HCT116 (cell line): ENCODE measurements around the gene HDHD2. TPM values are rescaled to one million over a fixed set of nuclear protein-coding genes. Genes with fewer than 3 reads are reported as not detected.

Experiments used
- ATAC-seq: fragments of 200-7000 bp; cut with Tn5 transposase; 2 replicates; pipeline ENCODE4 v1.9.1; 2020; ENCODE audit warnings: mild to moderate bottlenecking, moderate library complexity
- BruUV-seq: library from RNA; stranded (reverse); fragments of 400-500 nt; replicated peaks from 2 replicates; lab custom pipeline; 2021; lab: Mats Ljungman, UMichigan
- CTCF ChIA-PET: fragments of 300-600 bp; sonication (Branson Sonifier 250); formaldehyde crosslinking; loops from one replicate; lab custom pipeline; 2021; ENCODE audit warnings: antibody characterized with exemption; lab: Charles Lee
- POLR2A ChIA-PET: fragments of 300-600, 350-600 bp; sonication (Branson Sonifier 250); formaldehyde crosslinking; loops from one replicate; lab custom pipeline; 2021; ENCODE audit warnings: antibody characterized with exemption; lab: Charles Lee
- RAD21 ChIA-PET, 2 experiments: fragments of 300-600 bp; sonication (Branson Sonifier 250); formaldehyde crosslinking; loops; one replicate each; lab custom pipeline; 2023; ENCODE audit warnings: low total read pairs in 2 of 2; ENCODE audit not compliant: uncharacterized antibody in 2 of 2, unreplicated experiment in 2 of 2, low non-redundant PET in 1 of 2; lab: Charles Lee
- DNase-seq: peaks from one replicate; pipeline ENCODE4 v3.0.0-alpha.2; 2010; ENCODE audit warnings: low read depth, low spot score
- H2AFZ ChIP-seq: fragments of 200-600 bp; shearing (Covaris generic), sonication (generic); 2 replicates; pipeline ENCODE4 v1.6.1; 2017; ENCODE audit warnings: low read depth, mixed run types, mixed read lengths, antibody characterized with exemption, low read length; ENCODE audit not compliant: poor library complexity, severe bottlenecking
- H3K27ac ChIP-seq: 2 replicates; pipeline ENCODE4 v1.5.1; 2012; ENCODE audit warnings: low read depth, low read length
- H3K27me3 ChIP-seq: fragments of 200-600 bp; sonication (generic); 2 replicates; pipeline ENCODE4 v1.6.1; 2016; ENCODE audit warnings: mixed run types, low read length, mixed read lengths; ENCODE audit not compliant: insufficient read depth
- H3K36me3 ChIP-seq, 2 experiments: fragments of 200-500 bp in 1 of 2; fragments of 200-600 bp in 1 of 2; sonication (Bioruptor generic) in 1 of 2; sonication (generic) in 1 of 2; 2 replicates each; pipeline versions ENCODE4 v1.5.1 to v1.6.1; 2014 to 2016; ENCODE audit warnings: low read length in 2 of 2, inconsistent platforms in 1 of 2, mixed read lengths in 1 of 2, mixed run types in 1 of 2; ENCODE audit not compliant: insufficient read depth in 2 of 2, control insufficient read depth in 1 of 2
- H3K4me1 ChIP-seq, 2 experiments: fragments of 200-600 bp in 1 of 2; sonication (generic) in 1 of 2; 2 replicates each; pipeline versions ENCODE4 v1.5.1 to v1.6.1; 2012 to 2017; ENCODE audit warnings: low read length in 2 of 2, inconsistent platforms in 1 of 2, mild to moderate bottlenecking in 1 of 2, mixed read lengths in 1 of 2, mixed run types in 1 of 2, moderate library complexity in 1 of 2; ENCODE audit not compliant: insufficient read depth in 2 of 2, control insufficient read depth in 1 of 2
- H3K4me2 ChIP-seq: fragments of 200-600 bp; sonication (generic); 2 replicates; pipeline ENCODE4 v1.6.1; 2017; ENCODE audit warnings: mixed run types, low read length, mixed read lengths
- H3K4me3 ChIP-seq, 2 experiments: fragments of 200-600 bp in 1 of 2; sonication (generic) in 1 of 2; replicated peaks in 1 of 2; 2 replicates each; pipeline ENCODE4 v1.5.1; 2011 to 2016; ENCODE audit warnings: low read length in 2 of 2, control low read depth in 1 of 2, low read depth in 1 of 2, mild to moderate bottlenecking in 1 of 2, mixed read lengths in 1 of 2, mixed run types in 1 of 2
- H3K79me2 ChIP-seq: fragments of 200-600 bp; sonication (generic); 2 replicates; pipeline ENCODE4 v1.6.1; 2017; ENCODE audit warnings: mild to moderate bottlenecking, mixed run types, low read length, moderate library complexity, mixed read lengths; ENCODE audit not compliant: insufficient read depth
- H3K9ac ChIP-seq: fragments of 200-600 bp; sonication (generic); 2 replicates; pipeline ENCODE4 v1.6.1; 2016; ENCODE audit warnings: low read length, mixed read lengths
- H3K9me2 ChIP-seq: fragments of 200-600 bp; sonication (generic), shearing (Covaris generic); 2 replicates; pipeline ENCODE4 v1.6.1; 2017; ENCODE audit warnings: mixed run types, mild to moderate bottlenecking, moderate library complexity; ENCODE audit not compliant: insufficient read depth
- H3K9me3 ChIP-seq, 2 experiments: fragments of 200-500 bp in 1 of 2; fragments of 200-600 bp in 1 of 2; sonication (Bioruptor generic) in 1 of 2; sonication (generic) in 1 of 2; 2 replicates each; pipeline ENCODE4 v1.6.1; 2014 to 2017; ENCODE audit warnings: low read length in 2 of 2, mixed read lengths in 2 of 2, inconsistent platforms in 1 of 2, low read depth in 1 of 2, mild to moderate bottlenecking in 1 of 2, mixed run types in 1 of 2, moderate library complexity in 1 of 2; ENCODE audit not compliant: control insufficient read depth in 1 of 2, insufficient read depth in 1 of 2
- H4K20me1 ChIP-seq: fragments of 200-600 bp; sonication (generic), shearing (Covaris generic); 2 replicates; pipeline ENCODE4 v1.6.1; 2017; ENCODE audit warnings: mixed run types, mild to moderate bottlenecking, moderate library complexity; ENCODE audit not compliant: insufficient read depth
- EGR1 ChIP-seq: IDR thresholded peaks from 2 replicates; pipeline ENCODE4 v1.6.1; 2012; ENCODE audit warnings: low read depth
- ELF1 ChIP-seq: IDR thresholded peaks from 2 replicates; pipeline ENCODE4 v1.6.1; 2012; ENCODE audit warnings: low read depth, borderline replicate concordance
- EZH2 ChIP-seq: fragments of 200-600 bp; sonication (generic); IDR thresholded peaks from 2 replicates; pipeline ENCODE4 v1.6.1; 2017; ENCODE audit warnings: antibody characterized with exemption, mixed run types
- EZH2phosphoT487 ChIP-seq: fragments of 200-600 bp; IDR thresholded peaks from 2 replicates; pipeline ENCODE4 v1.6.1; 2018; ENCODE audit warnings: antibody characterized with exemption, borderline replicate concordance
- POLR2A ChIP-seq: IDR thresholded peaks from 2 replicates; pipeline ENCODE4 v1.7.0; 2011; ENCODE audit warnings: borderline replicate concordance; ENCODE audit not compliant: insufficient read depth, insufficient read length; ENCODE audit errors: extremely low read depth
- POLR2AphosphoS5 ChIP-seq: IDR thresholded peaks from 2 replicates; pipeline ENCODE4 v1.6.1; 2011; ENCODE audit warnings: mild to moderate bottlenecking, low read depth, low read length, moderate library complexity
- RAD21 ChIP-seq: IDR thresholded peaks from 2 replicates; pipeline ENCODE4 v1.6.1; 2012; ENCODE audit warnings: low read depth, mild to moderate bottlenecking
- REST ChIP-seq: IDR thresholded peaks from 2 replicates; pipeline ENCODE4 v1.6.1; 2012; ENCODE audit warnings: low read depth
- SRF ChIP-seq: IDR thresholded peaks from 2 replicates; pipeline ENCODE4 v1.6.1; 2012; ENCODE audit warnings: low read depth
- TCF7L2 ChIP-seq: IDR thresholded peaks from 2 replicates; pipeline ENCODE4 v1.7.0; 2011; ENCODE audit warnings: borderline replicate concordance, inconsistent platforms; ENCODE audit not compliant: insufficient read depth, insufficient read length; ENCODE audit errors: extremely low read depth
- YY1 ChIP-seq: IDR thresholded peaks from 2 replicates; pipeline ENCODE4 v1.6.1; 2011; ENCODE audit warnings: low read length, low read depth, moderate library complexity, mild to moderate bottlenecking; ENCODE audit not compliant: insufficient replicate concordance; ENCODE audit errors: extremely low read depth
- ZBTB33 ChIP-seq: IDR thresholded peaks from 2 replicates; pipeline ENCODE4 v1.6.1; 2011; ENCODE audit warnings: mild to moderate bottlenecking, low read length, moderate library complexity; ENCODE audit not compliant: insufficient replicate concordance; ENCODE audit errors: extremely low read depth
- ZFX ChIP-seq: fragments of 450-650 bp; IDR thresholded peaks from 2 replicates; pipeline ENCODE4 v1.6.1; 2017
- ZNF274 ChIP-seq: fragments of 200-500 bp; sonication (Bioruptor generic); IDR thresholded peaks from 2 replicates; pipeline ENCODE4 v1.6.1; 2014; ENCODE audit warnings: mild to moderate bottlenecking, low read depth, low read length, inconsistent platforms
- intact Hi-C: fragments of 100-400 bp; cut with micrococcal nuclease; formaldehyde crosslinking; loops from 2 replicates; pipeline ENCODE4 v1.10.0; 2022
- total RNA-seq: library from RNA; stranded (reverse); gene quantifications from one replicate; pipeline ENCODE4 v1.2.1, GENCODE V29; 2021; ENCODE audit not compliant: unreplicated experiment

The HDHD2 gene
- total RNA-seq, 1 experiment from 2014 or later, result 29.1 TPM

- no peak for TF ChIP-seq REST
Observed at GRCh38 chr18:47151439-47151838, 1.1 kb upstream of the HDHD2 start (continued).

- Histone ChIP-seq H3K9me2 (no peaks in the 10 kb centered on the region), H3K4me2 (peak overlapping the region; percentile 97), H4K20me1 (no peaks in the 10 kb centered on the region), H3K79me2 (peaks cover 38% of the 10 kb centered on the region), H3K27me3 (no peaks in the 10 kb centered on the region), H3K4me1 (peaks cover 8 to 16% of the 10 kb centered on the region in 2 experiments; a peak in 2 of 4 replicates), H2AFZ (peak overlapping the region; percentile 57), H3K27ac (peak overlapping the region; percentile 69), H3K9ac (peak overlapping the region; percentile 81), H3K36me3 (peaks cover 3 to 15% of the 10 kb centered on the region in 2 experiments; a peak in 1 of 4 replicates), H3K9me3 (no peaks in the 10 kb centered on the region), H3K4me3 (peak overlapping the region; percentile 81 to 90)
- intact Hi-C loops, result loop anchor here (10.0 kb wide), 1 partner anchor 854 kb away; no protein-coding TSS in a partner anchor
- DNase-seq (no peak), ATAC-seq (peak; percentile 23)
- ChIA-PET RAD21 (no interaction called here), POLR2A (no interaction called here), CTCF (interaction anchor here (1.0 kb wide), 1 partner anchor 52 kb away, joined by 3 read pairs; no protein-coding TSS in a partner anchor)
- BruUV-seq, result TSS peak; percentile 92
- no peak for TF ChIP-seq REST
- TF ChIP-seq ELF1, result no peak
- TF ChIP-seq EZH2phosphoT487, result no peak
- no peak for TF ChIP-seq POLR2A
- TF ChIP-seq SRF, result no peak
- no peak for TF ChIP-seq ZBTB33
- no peak for TF ChIP-seq YY1
- TF ChIP-seq EGR1, result no peak
- no peak for TF ChIP-seq ZFX
- TF ChIP-seq TCF7L2, result no peak
- TF ChIP-seq EZH2, result no peak
- no peak for TF ChIP-seq ZNF274
- TF ChIP-seq POLR2AphosphoS5, result no peak
- TF ChIP-seq RAD21, result no peak
Observed at GRCh38 chr18:47150824-47151366, 595 bp upstream of the HDHD2 start.
